GM21515 (cell line): Measurements from ENCODE around the gene POC1A.

Experiments
- ATAC-seq: cut with Tn5 transposase; IDR thresholded peaks from one replicate; pipeline ENCODE4 v1.9.1; 2021; ENCODE audit not compliant: unreplicated experiment

Gene POC1A

GRCh38 chr3:52070724-52071621 lies 83.2 kb downstream of the POC1A start:
- ATAC-seq, result no peak

GRCh38 chr3:52069855-52070254 lies 84.4 kb downstream of the POC1A start:
- no peak for ATAC-seq

- ATAC-seq, result no peak
Measured at GRCh38 chr3:52069135-52069534, 85.1 kb downstream of the POC1A start.

- no peak for ATAC-seq
Measured at GRCh38 chr3:52068730-52069129, 85.5 kb downstream of the POC1A start.

GRCh38 chr3:52068055-52068571 lies 86.1 kb downstream of the POC1A start:
- no peak for ATAC-seq

GRCh38 chr3:52067526-52067925 lies 86.7 kb downstream of the POC1A start:
- no peak for ATAC-seq

- no peak for ATAC-seq
Measured at GRCh38 chr3:52067046-52067445, 87.2 kb downstream of the POC1A start.

- no peak for ATAC-seq
Measured at GRCh38 chr3:52065264-52065756, 88.9 kb downstream of the POC1A start.

GRCh38 chr3:52064561-52064960 lies 89.7 kb downstream of the POC1A start:
- ATAC-seq, result no peak

GRCh38 chr3:52063026-52063723 lies 91.0 kb downstream of the POC1A start:
- no peak for ATAC-seq

- peak; percentile 34 for ATAC-seq
Measured at GRCh38 chr3:52062505-52062904, 91.7 kb downstream of the POC1A start.

- no peak for ATAC-seq
Measured at GRCh38 chr3:52061121-52061910, 92.9 kb downstream of the POC1A start.

- ATAC-seq, result no peak
Measured at GRCh38 chr3:52059781-52060180, 94.4 kb downstream of the POC1A start.

- no peak for ATAC-seq
Measured at GRCh38 chr3:52057812-52058495, 96.3 kb downstream of the POC1A start.

- ATAC-seq, result peak; percentile 78
Measured at GRCh38 chr3:52056968-52057811, 97.0 kb downstream of the POC1A start.

- peak; percentile 33 for ATAC-seq
Measured at GRCh38 chr3:52056521-52056967, 97.7 kb downstream of the POC1A start, which contains the start of gene DUSP7. TSS of gene DUSP7 (minus strand) at chr3:52056571. CDS start at chr3:52056366, 205 bp downstream.

GRCh38 chr3:52055537-52056351 lies 98.5 kb downstream of the POC1A start:
- ATAC-seq, result peak; percentile 7
